Hepatic stellate cell (primary cell): Measurements from ENCODE around the gene RPS26.
"Not testable (repeated sequence)": the region's sequence is repeated elsewhere in the genome, so short reads cannot be mapped to it uniquely, and the experiment has no call there.

Experiments used
- DNase-seq: peaks from one replicate; pipeline ENCODE4 v3.0.0; 2011; ENCODE audit warnings: low spot score

The RPS26 gene

DNA sequence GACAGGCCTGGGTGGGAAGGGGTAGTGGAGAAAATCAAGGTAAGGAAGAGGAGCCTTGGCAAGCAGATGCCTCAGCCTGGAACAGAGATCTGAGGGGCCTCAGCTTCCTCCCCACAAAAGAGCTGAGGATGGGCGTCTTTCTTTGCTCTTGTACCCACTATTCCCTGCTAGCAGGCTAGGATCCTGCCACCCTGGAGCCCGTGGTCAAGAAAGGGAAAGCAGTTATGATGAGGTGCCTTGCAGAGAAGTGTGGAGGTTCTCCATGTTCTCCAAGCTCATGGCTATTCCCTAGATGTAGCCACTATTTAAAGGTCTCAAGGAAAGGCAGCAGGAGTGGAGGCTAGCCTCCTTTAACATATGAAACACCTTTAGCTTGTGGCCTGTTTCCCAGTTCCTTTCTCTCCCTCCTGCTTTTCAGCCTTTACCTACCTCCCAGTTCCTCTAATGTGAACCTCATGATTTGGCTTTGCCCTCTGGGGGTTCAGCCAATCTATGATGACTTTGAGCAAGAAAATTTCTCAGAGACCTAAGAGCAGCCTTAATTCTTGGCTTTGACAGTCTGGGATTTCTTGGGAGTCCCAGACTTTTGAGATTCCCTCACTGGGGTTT lies 19.7 kb upstream of the RPS26 start:
- DNase-seq = no peak

DNA sequence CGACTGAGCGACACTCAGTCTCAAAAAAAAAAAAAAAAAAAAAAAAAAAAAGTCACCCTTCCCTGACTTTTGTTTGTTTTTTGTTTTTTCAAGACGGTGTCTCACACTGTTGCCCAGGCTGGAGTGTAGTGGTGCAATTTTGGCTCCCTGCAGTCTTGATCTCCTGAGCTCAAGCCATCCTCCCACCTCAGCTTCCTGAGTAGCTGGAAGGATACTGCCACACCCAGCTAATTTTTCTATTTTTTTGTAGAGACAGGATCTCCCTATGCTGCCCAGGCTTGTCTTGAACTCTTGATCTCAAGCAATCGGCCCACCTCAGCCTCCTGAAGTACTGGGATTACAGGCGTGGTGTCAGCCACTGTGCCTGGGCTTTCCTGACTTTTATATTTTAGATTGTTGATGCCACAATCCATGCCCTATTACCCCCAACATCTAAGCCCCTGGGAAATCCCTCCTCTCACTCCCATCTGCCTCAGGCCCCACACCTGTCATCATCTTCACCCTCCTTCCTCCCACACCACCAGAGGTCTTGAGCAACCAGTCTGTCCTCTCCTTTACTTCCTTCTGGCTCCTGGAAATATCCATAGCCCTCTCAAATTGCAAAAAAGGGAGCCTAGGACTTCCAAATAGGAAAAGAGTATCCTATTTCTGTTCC lies 13.1 kb upstream of the RPS26 start:
- no peak for DNase-seq

DNA sequence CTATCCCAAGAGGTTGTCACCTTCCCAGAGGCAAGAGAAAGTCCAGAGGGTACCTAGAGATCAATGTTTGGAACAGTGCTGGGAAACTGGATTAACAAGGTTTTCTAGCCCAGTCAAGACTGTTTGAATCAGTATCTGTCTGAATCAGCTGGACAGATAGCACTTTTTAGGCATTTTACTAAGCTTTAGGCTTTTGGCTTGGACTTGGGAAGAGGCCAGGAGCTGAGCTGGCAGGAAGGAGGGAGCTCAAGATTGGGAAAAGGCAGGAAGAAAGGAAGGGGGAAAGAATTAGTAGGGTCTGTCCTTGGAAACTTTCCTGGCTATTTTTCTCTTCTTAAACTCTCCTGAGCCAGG lies 12.6 kb upstream of the RPS26 start:
- peak; percentile 40 for DNase-seq

DNA sequence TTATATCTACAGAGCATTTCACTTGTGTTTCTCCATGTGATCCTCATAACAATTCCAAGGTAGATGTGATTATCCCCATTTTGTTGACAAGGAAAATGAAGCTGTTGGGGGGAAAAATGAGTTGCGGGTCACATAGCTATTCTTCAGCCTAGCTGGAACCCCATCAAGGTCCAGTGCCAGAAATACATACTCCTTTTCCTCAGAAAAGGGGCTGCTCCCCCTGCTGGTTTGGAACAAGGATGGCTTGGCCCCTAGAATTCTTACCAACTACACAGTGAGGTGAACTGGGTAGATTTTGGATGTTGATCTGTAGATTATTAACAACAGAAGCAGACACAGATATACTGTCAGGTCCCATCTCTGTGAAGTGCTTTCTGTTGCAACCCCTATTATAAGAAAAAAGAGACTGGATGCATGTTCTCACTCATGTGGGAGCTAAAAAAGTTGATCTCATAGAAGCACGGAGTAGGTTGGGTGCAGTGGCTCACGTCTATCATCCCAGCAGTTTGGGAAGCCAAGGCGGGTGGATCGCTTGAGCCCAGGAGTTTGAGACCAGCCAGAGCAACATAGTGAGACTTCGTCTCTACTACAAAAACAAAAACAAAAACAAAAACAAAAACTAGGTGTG lies 11.9 kb upstream of the RPS26 start:
- peak; percentile 77 for DNase-seq

DNA sequence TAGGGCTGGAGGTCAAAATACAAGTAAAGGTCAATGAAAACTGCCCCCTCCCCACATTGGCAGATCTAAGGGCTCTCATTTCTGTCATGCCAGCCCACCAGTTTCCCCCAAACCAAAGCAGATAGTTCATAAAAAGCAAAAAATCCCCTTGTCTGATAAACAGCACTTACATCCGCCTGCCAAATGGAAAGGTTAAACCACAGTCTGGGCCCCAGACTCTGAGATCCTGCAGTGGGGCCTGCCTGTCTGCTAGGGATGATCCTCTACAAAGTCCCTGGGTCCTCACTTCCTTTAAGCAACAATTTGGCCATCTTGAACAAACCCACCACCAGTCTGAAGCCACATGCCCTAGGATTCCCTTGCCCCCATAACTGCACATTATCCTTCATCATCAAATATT lies 9.7 kb upstream of the RPS26 start:
- DNase-seq = no peak

DNA sequence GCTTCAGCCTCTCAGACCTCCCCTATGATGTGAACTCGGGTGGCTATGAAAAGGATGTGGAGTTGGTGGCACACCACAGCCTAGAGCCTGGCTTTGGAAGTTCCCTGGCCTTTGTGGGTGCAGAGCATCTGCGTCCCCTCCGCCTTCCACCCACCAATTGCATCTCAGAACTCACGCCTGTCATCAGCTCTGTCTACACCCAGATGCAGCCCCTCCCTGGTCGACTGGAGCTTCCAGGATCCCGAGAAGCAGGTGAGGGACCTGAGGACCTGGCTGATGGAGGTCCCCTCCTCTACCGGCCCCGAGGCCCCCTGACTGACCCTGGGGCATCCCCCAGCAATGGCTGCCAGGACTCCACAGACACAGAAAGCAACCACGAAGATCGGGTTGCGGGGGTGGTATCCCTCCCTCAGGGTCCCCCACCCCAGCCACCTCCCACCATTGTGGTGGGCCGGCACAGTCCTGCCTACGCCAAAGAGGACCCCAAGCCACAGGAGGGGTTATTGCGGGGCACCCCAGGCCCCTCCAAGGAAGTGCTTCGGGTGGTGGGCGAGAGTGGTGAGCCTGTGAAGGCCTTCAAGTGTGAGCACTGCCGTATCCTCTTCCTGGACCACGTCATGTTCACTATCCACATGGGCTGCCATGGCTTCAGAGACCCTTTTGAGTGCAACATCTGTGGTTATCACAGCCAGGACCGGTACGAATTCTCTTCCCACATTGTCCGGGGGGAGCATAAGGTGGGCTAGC lies 7.0 kb upstream of the RPS26 start:
- DNase-seq = no peak

DNA sequence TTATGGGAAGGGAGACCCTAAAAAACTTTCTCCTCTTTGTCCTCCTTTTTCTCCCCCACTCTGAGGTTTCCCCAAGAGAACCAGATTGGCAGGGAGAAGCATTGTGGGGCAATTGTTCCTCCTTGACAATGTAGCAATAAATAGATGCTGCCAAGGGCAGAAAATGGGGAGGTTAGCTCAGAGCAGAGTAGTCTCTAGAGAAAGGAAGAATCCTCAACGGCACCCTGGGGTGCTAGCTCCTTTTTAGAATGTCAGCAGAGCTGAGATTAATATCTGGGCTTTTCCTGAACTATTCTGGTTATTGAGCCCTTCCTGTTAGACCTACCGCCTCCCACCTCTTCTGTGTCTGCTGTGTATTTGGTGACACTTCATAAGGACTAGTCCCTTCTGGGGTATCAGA lies 4.6 kb upstream of the RPS26 start:
- no peak for DNase-seq

DNA sequence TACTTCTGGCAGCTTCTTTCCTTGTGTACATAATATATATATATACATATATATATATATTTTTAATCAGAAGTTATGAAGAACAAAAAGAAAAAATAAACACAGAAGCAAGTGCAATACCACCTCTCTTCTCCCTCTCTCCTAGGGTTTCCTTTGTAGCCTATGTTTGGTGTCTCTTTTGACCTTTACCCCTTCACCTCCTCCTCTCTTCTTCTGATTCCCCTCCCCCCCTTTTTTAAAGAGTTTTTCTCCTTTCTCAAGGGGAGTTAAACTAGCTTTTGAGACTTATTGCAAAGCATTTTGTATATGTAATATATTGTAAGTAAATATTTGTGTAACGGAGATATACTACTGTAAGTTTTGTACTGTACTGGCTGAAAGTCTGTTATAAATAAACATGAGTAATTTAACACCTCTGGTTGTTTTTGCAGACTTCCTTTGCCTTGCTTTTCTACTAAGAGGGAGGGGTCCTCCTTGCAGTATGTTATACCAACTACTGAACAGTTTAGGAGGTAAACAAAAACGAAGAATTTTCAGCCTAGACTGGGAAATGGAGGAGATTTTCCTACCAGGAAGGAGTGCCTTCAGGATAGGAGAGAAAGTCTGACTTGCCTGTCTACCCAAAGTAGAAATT lies 3.6 kb upstream of the RPS26 start:
- DNase-seq = no peak

DNA sequence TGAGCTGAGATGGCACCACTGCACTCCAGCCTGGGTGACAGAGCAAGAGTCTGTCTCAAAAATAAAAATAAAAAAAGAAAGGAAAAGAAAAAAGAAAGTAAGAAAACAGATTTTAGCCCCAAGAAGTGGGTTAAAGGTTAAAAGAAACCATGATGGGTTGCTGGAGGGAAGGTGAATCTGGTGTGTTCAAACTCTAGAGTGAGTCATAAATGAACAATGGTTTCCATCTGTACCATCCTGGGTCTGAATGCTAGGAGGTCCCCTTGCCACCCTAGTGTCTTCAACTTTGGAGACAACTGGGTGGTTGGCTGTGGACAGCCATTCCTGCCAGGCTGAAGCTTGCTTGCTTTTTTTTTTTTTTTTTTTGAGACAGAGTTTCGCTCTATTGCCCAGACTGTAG lies 1.6 kb upstream of the RPS26 start:
- DNase-seq = no peak

DNA sequence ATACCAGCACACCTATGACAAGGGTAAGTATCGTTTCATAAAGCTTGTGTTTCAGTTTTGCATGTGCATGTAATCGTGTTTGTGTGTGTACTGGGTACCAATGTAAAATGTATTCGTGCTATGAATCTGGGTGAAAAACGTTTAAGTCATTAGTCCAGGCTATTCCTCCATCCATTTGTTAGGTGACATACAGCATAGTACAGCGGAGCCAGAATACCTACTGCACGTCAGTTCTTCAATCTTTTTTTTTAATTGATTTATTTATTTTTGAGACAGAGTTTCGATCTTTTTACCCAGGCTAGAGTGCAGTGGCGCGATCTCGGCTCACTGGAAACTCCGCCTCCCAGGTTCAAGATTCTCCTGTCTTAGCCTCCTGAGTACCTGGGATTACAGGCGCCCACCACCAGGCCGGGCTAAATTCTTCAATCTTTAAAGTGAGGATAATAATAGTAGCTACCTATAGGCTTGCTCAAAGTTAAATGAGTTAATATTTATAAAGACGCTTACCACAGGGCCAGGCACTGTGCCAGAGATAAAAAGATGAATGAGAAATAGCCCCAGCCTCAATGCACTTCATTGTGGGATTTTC lies 661 bp upstream of the RPS26 start:
- no peak for DNase-seq

DNA sequence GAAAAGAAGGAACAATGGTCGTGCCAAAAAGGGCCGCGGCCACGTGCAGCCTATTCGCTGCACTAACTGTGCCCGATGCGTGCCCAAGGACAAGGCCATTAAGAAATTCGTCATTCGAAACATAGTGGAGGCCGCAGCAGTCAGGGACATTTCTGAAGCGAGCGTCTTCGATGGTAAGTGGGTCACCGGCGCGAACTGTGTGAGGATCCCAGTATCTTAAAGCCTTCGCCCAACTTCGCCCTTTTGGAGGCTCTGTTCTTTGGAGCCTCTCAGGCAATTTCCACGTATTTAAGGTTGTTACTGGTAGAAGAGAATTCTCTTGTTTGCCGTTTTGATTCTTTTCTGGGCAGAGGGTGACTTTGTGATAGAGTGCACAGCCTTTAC lies 704 bp downstream of the RPS26 start:
- DNase-seq = not testable (repeated sequence)

DNA sequence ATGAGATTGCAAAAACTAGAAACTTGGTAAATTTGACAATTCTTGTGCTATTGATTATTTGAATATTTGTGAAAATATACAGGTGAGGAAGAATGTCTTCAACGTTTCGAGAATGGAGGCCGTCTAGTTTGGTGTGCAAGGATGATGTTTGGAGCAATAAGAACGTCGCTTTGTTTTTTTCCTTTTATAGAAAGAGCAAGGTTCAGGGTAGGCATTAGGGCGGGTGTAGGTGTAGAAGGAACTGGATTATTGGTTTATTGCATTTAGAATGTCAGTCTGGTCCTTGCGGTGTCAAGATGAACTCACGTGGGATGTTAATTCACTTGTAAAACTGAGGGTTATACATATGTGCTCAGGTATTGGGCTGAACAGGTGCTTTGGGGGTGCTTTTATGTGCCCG lies 1.1 kb downstream of the RPS26 start:
- DNase-seq = no peak

DNA sequence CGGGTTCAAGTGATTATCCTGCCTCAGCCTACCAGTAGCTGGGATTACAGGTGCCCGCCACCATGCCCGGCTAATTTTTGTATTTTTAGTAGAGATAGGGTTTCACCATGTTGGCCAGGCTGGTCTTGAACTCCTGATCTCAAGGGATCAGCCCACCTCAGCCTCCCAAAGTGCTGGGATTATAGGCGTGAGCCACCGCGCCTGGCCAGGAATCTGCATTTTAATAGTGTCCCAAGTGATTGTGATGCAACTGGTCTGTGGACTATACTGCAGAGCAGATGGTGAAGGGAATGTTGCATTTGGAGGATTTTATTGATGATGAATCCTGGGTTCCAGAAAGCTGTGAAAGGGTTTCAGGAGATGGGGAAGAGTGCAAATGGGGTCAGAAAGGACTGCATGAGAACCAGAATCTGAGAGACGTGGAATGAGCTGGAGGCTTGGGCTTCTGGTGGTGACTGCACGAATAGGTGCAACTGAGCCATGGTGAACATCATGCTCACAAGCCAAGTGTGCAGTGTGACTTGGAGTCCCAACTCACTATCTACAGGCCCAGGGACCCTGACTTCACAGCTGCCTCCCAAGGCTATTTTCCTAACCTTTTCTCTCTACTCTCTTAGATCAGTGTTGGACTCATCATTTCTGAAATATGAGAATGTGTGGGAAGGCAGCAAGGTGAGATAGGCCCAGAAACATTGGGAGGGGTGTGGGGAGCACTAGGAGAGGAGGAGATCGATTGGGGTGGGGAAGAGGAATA lies 4.5 kb downstream of the RPS26 start:
- DNase-seq = no peak

DNA sequence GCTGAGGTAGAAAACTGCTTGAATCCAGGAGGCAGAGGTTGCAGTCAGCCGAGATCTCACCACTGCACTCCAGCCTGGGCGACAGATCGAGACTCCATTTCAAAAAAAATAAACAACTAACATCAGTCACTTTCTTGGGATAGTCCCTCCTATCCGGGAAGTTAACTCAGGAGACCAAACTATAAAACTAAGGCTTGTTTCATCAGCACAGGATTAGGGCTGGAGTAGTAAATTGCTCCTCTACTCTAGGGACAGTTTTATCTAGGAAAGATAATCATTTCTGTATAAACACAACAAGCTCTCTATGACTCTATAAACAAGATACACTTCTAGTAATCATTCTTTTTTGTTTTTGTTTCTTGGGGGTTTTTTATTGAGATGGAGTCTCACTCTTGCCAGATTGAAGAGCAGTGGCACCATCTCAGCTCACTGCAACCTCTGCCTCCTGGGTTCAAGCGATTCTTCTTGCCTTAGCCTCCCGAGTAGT lies 11.7 kb downstream of the RPS26 start:
- DNase-seq = peak; percentile 16

DNA sequence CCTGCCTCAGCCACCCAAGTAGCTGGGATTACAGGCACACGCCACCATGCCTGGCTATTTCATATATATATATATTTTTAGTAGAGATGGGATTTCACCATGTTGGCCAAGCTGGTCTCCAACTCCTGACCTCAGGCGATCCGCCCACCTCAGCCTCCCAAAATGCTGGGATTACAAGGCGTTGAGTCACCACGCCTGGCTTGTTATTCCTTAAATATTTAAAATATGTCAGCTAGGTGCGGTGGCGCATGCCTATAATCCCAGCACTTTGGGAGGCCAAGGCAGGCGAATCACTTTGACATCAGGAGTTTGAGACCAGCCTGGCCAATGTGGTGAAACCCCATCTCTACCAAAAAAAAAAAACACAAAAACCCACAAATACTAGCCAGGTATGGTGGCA lies 18.2 kb downstream of the RPS26 start:
- not testable (repeated sequence) for DNase-seq

DNA sequence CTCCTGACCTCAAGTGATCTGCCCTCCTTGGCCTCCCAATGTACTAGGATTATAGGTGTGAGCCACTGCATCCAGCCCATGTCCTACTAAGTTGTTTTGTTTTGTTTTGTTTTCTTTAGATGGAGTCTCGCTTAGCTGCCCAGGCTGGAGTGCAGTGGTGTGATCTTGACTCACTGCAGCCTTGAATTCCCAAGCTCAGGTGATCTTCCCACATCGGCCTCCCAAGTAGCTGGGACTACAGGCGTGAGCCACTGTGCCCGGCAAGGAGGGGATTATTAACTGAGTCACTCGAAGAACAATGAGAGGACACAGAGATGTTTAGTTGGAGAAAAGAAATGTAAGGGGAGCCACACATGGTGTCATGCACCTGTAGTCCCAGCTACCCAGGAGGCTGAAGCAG lies 20.3 kb downstream of the RPS26 start:
- no peak for DNase-seq

DNA sequence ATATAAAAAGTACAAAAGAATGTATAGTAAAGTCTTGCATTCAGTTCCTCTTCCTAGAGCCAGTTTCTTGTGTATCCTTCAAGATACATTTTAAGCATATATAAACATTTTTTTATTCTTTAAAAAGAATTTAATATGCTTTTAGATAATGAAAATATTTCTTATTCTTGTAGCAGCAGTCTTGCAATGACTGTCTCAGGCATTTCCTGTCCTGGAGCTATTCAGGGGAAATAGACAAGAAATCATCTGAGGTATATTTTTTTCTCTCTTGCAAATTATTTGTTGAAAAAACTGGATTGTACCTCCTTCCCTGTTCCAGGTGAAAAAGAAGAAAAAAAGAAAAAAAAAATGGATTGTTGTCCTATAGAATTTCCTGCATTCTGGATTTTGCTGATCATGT lies 21.3 kb downstream of the RPS26 start:
- peak; percentile 33 for DNase-seq

DNA sequence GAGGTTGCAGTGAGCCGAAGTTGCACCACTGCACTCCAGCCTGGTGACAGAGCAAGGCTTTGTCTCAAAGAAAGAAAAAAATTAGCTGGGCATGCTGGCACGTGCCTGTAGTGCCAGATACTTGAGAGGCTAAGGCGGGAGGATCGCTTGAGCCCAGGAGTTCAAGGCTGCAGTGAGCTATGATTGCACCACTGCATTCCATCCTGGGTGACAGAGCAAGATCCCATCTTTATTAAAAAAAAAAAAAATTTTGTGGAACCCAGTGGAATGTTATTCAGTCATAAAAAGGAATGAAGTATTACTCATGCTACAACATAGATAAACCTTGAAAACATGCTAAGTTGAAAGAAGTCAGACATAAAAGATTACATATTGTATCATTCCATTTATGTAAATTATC lies 29.9 kb downstream of the RPS26 start:
- no peak for DNase-seq

DNA sequence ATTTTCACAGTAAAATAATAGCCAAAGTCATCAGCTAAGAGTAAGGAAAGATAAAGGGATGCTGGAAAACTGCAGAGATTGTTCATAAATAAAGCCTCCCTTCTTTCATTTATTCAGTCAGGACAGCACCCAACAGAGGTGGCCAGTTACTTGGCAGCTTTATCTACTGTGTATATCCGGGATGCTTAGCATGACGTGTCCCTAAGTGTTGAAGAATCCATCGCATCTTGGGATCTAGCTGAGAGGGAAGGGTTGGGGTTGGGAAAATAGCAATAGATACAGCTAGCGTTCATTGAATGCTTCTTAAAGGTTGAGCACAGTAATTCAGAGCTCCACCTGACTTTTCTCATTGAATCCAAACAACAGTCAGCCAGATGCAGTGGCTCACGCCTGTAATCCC lies 32.7 kb downstream of the RPS26 start:
- DNase-seq = no peak

DNA sequence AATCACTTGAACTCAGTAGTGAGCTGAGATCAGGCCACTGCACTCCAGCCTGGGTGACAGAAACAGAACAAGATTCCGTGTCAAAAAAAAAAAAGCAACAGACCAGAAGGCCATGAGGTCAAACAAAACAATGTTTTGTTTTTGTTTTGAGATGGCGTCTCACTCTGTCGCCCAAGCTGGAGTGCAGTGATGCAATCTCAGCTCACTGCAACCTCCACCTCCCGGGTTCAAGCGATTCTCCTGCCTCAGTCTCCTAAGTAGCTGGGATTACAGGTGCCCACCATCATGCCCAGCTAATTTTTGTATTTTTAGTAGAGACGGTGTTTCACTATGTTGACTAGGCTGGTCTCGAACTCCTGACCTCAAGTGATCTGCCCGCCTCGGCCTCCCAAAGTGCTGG lies 36.2 kb downstream of the RPS26 start:
- DNase-seq = not testable (repeated sequence)

DNA sequence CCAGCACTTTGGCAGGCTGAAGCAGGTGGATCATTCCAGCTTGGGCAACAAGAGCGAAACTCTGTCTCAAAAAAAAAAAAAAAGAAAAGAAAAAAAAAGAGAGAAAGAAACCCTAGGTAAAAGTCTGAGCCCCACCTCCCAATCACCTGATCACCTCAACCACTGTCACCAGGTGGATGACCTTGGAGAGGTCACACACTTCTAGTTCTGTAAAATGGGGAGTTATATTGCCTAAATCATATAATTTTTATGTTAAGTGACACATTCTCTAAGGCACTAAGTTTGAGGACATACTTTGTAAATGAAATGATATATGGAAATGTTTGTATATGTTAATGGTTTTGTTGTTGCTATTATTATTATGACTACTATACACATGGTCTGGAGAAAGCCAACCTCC lies 36.7 kb downstream of the RPS26 start:
- no peak for DNase-seq
